GM21390 (cell line): ENCODE results near the gene NHS.

Experiments
- ATAC-seq: cut with Tn5 transposase; IDR thresholded peaks from one replicate; pipeline ENCODE4 v1.9.1; 2021; ENCODE audit not compliant: unreplicated experiment

The NHS gene

GRCh38 chrX:17374619-17375366 is at the start of gene NHS:
Gene NHS, plus strand, starts transcription at chrX:17375200. Its CDS starts 558 bp downstream, at chrX:17375758.
- ATAC-seq, result no peak

- no peak for ATAC-seq
Observed at GRCh38 chrX:17328837-17329236, 46.2 kb upstream of the NHS start.

DNA sequence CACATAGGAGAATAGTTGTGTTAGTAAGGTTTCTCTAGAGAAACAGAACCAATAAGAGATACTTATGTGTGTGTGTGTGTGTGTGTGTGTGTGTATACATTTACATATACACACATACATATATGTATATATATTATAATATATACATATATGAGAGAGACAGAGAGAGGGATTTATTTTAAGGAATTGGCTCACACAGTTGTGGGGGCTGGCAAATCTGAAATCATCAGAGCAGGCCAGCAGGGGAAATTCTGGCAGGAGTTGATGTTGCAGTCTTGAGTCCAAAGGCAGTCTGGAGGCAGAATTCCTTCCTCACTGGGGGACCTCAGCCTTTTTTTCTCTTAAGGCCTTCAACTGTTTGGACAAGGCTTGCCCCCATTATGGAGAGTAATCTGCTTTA is 38.6 kb upstream of the NHS start:
- no peak for ATAC-seq

DNA sequence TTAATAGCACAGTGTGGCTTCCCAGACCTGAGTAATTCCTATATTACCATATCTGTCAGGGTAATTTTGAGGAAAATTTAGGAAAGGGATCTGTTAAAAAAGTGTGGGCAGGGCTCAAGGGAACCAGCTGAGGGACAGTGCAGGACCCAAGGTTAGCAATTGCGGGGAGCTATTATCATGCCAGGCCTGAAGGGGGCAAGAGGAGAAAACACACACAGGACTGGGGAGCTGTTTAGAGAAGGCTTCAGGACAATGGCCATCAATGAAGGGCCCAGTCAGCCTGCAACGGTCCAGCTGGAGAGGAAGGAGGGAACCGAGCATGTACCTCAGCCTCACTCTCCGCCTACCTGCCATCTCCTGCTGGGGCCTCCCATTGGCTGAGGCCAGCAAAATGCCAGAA is 19.0 kb upstream of the NHS start:
- ATAC-seq, result no peak

DNA sequence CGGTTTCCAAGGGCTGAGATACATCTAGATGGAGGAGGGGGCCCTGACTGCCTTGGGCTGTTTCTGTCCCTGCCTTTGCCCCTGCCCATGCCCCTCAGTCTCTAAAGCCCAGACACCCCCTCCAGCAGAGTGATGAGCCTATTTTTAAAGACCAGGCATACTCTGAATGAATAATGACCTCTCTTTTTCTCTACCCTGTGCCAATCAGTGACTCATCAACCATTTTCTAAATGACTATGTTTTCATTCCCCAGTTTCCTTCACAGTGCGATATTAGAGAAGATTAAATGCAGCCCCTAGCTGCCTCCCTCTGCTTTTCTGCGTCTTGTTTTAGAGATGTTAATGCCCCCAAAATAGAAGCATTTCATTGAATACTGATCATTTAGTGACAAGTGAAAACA is 15.5 kb upstream of the NHS start:
- no peak for ATAC-seq

DNA sequence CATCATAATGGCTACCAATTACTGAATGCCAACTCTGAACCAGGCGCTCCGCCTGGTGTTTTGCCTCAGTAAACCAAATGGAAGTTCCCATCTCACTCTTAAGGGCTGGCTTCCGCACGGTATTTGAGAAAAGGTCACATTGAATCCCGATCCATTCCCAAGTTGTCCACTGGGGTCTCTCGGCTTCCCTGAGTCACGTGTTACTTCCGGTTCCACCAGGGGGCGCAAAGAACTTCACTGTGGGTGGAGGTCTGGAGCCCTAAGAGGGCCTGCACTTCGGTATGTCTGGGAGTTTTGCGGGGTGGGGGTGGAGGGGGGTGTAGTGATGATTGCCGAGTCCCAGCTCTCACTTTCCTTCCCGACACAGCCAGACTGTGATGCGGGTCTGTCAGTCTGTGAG is 13.4 kb upstream of the NHS start:
- no peak for ATAC-seq

GRCh38 chrX:17368002-17368401 is 7.0 kb upstream of the NHS start:
- no peak for ATAC-seq

DNA sequence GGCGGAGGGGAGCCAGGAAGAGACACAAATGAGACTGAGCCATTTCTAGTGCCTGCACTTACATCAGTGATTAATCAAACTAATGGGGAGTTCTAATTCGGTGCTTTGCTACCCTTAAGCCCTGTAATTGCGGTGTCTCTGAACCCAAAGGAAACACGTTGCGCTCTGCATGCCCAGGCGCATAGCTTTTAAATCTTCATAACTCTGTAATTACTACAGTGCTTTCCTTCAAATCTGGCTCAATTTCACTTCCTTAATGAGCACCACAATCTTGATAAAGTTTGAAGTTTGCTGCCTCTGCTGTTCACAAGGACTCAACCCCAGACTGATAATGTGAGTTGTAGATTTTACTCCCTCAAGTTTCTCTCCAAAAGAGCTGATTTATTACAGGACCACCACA is 5.7 kb upstream of the NHS start:
- no peak for ATAC-seq

DNA sequence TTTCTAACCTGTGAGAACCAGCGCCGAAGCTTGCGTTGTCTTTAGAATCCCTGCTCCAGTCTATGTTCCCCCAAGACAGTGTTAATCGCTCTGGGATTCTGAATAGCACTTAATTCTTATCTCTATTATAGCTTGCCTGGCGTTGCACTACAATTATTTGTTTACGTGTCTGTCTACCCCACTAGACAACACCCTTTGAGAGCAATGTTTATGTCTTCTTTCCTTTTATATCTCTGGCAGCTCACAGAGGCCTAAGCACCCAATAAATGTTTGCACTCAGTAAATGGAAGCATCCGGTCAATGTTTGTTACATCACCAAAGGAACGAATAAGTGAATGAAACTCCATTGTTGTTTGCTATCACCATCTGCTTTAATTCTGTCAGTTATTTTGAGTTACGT is 4.8 kb upstream of the NHS start:
- no peak for ATAC-seq

GRCh38 chrX:17372052-17372451 is 2.9 kb upstream of the NHS start:
- ATAC-seq, result no peak

- ATAC-seq, result no peak
Observed at GRCh38 chrX:17373337-17373736, 1.7 kb upstream of the NHS start.

- no peak for ATAC-seq
Observed at GRCh38 chrX:17375367-17375636, 302 bp downstream of the NHS start.

GRCh38 chrX:17375637-17376430 is 834 bp downstream of the NHS start:
- ATAC-seq, result no peak

DNA sequence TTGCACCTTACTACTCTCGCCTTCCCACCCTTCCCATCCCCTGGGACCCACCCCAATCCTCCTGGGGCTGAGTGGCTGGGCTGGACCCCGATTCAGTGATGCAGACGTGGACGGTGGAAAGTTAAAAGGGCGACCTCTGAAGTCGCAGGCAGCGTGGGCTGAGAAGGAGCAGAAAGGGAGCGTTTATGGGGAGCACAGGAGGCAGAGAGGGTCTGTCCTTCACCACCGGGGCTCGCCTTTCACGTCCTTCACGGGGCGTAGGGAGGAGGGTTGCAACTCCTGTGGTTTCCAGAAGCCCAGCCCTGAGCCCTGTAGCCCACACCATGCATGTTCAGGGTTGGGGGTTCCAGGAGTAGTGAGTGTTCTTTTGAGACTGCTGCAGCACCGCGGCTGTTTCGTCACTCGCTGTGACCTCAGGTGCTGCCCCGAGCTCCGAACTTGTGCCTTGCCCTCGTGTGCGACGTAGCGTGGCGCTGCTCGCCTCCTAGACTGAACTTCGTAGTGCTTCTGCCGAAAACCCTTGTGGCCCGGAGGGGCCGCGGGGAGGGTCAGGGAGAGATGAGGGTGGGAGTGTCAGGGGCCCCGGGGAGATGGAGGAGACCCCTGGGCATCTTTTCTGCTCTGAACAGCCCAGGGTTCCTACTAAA is 1.6 kb downstream of the NHS start:
- ATAC-seq, result no peak

DNA sequence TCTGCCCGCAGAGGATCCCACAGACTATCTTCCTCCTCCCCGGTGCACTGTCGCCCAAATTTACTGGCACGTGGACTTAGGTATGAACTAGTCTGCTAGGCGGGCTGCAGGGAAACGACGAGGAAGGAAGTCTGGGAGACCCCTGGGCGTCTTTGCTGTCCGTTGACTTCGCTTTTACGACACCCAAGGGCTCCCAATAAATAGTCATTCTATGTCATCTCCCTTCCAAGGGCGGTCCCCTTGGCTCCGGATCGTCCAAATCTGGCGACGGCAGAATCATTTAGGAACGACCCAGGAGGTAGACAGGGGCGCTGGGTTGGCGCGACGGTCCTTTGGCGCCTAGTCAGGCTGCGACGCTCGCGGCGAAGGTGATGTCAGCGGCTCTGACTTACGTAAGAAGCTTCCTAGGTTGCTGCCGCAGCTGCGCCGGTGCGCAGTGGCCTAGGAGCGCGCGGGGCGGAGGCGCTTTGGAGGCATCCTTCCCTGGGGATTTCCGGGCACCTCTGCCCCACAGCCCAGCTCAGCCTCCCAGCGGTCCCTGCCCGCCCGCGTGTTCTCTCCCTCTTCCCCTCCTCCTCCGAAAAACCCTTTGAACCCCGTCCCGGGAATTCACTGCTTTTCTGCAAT is 2.2 kb downstream of the NHS start:
- no peak for ATAC-seq

DNA sequence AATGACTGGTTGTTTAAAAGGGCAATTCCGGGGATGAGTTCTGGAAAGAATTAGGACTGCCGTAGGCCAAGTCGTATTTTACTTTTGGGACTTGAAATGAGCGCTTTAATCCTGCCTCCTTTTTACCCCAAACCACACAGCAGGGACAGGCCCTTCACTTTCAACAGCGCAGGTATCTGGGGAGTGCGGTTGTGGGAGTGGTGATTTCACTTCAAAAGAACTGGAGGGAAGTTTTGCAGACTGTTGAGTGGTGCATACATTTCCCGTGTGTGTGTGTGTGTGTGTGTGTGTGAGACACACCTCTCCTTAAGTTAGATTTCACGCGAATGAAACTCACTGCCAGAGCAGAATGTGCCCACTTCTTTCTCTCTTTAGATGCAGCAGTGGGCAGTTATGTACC is 2.8 kb downstream of the NHS start:
- no peak for ATAC-seq

GRCh38 chrX:17380221-17380620 is 5.2 kb downstream of the NHS start:
- ATAC-seq, result no peak

DNA sequence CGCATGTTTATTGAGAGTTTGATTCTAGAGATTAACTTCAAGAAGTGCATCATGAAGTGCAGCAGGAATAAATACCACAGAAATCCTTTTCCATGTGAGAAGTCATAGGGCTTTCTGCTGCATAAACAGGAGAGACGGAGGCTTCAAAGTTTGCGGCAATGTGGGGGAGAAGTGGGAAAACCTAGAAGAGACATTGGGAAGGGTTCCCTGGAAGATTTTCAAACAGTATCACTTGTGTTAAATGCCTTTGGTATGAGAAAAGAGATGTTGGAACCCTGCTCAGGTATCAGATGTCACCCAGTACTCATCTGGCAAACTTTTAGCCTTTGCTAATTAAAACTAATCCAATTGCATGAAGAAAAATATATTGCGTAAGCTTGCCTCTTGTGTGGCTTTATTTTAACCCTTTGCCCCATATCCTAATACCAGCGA is 15.4 kb downstream of the NHS start:
- ATAC-seq, result no peak

GRCh38 chrX:17395154-17395553 is 20.2 kb downstream of the NHS start:
- ATAC-seq, result no peak

DNA sequence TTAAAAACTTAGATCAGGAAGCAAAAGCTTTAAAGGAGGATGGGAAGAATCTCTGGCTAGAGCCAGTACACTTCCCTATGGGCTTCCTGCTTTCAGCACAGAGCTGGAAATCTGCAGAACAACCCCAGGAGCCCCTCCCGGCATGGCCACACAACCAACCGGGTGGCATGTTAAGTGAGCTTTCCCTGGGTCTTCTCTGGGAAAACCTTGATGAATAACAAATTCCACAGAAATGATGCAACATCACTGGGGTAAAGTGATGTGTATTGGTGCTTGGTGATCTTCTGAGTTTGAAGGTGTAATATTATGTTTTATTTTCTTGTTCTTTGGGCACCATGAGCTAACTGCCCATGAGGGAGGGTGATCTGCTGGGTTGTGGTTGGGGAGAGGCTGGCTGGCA is 22.1 kb downstream of the NHS start:
- no peak for ATAC-seq

- ATAC-seq, result no peak
Observed at GRCh38 chrX:17403189-17403691, 28.2 kb downstream of the NHS start.

DNA sequence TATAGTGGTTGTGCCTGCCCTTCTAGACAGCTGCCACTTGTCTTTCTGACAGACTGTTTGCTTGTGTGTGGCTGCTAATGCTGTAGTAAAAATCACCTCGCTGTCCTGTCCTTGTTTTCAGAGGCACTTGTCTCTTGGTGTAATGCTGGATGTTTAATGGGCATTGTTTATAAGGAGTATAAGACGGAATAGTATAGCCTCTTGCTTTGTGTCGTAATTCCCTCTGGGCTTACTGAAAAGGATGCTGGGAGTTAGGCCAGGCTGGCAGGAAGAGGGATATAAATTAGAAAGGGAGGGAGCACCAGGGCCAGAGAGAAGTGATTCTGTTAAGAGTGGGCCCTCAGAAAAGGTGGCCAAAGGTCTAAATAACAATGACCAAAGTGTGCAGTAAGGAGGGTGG is 29.0 kb downstream of the NHS start:
- no peak for ATAC-seq
